Panc1 (cell line): ENCODE measurements around the gene SMAD6. TPM values are rescaled to one million over a fixed set of nuclear protein-coding genes. Genes with fewer than 3 reads are reported as not detected.

Experiments
- ATAC-seq: fragments of 200-7000 bp; cut with Tn5 transposase; 2 replicates; pipeline ENCODE4 v1.9.1; 2020; ENCODE audit warnings: mild to moderate bottlenecking, moderate library complexity
- BruUV-seq: library from RNA; stranded (reverse); fragments of 400-500 nt; replicated peaks from 2 replicates; lab custom pipeline; 2021; lab: Mats Ljungman, UMichigan
- CTCF ChIA-PET: fragments of 300-600 bp; sonication (Branson Sonifier 250); formaldehyde crosslinking; loops from one replicate; lab custom pipeline; 2022; ENCODE audit warnings: antibody characterized with exemption; lab: Charles Lee
- POLR2A ChIA-PET: fragments of 300-600 bp; sonication (Branson Sonifier 250); formaldehyde crosslinking; loops from one replicate; lab custom pipeline; 2022; ENCODE audit warnings: antibody characterized with exemption; lab: Charles Lee
- DNase-seq: peaks from one replicate; pipeline ENCODE4 v3.0.0-alpha.2; 2010; ENCODE audit warnings: low read depth, low spot score
- H3K27ac ChIP-seq: 2 replicates; pipeline ENCODE4 v1.5.1; 2011; ENCODE audit warnings: mild to moderate bottlenecking, low read length, inconsistent platforms
- H3K27me3 ChIP-seq: fragments of 200-500 bp; sonication (Bioruptor generic); 2 replicates; pipeline ENCODE4 v1.6.0; 2014; ENCODE audit warnings: low read length, inconsistent platforms; ENCODE audit not compliant: control insufficient read depth, insufficient read depth
- H3K36me3 ChIP-seq: fragments of 200-500 bp; sonication (Bioruptor generic); 2 replicates; pipeline ENCODE4 v1.5.1; 2014; ENCODE audit warnings: inconsistent platforms, mild to moderate bottlenecking, low read length, moderate library complexity; ENCODE audit not compliant: control insufficient read depth, insufficient read depth
- H3K4me1 ChIP-seq: 2 replicates; pipeline ENCODE4 v1.5.1; 2011; ENCODE audit warnings: inconsistent platforms, mild to moderate bottlenecking, low read length, moderate library complexity; ENCODE audit not compliant: control insufficient read depth, insufficient read depth
- H3K4me3 ChIP-seq, 2 experiments: 2 replicates each; pipeline ENCODE4 v1.5.1; 2011 to 2012; ENCODE audit warnings: low read depth in 2 of 2, low read length in 2 of 2, mild to moderate bottlenecking in 2 of 2, inconsistent platforms in 1 of 2, moderate library complexity in 1 of 2
- H3K9me3 ChIP-seq: fragments of 200-500 bp; sonication (Bioruptor generic); 2 replicates; pipeline ENCODE4 v1.5.1; 2014; ENCODE audit warnings: low read depth, mild to moderate bottlenecking, inconsistent platforms, low read length, moderate library complexity; ENCODE audit not compliant: control insufficient read depth, insufficient read depth
- CTCF ChIP-seq: fragments of 450-650 bp; IDR thresholded peaks from 2 replicates; pipeline ENCODE4 v1.5.1; 2017; ENCODE audit warnings: mild to moderate bottlenecking
- POLR2AphosphoS5 ChIP-seq: IDR thresholded peaks from 2 replicates; pipeline ENCODE4 v1.6.1; 2012; ENCODE audit warnings: mild to moderate bottlenecking, low read depth, low read length, moderate library complexity
- SIN3A ChIP-seq: IDR thresholded peaks from 2 replicates; pipeline ENCODE4 v1.6.1; 2012; ENCODE audit warnings: low read depth, mild to moderate bottlenecking, low read length, moderate library complexity, borderline replicate concordance; ENCODE audit not compliant: insufficient read depth
- TCF7L2 ChIP-seq: IDR thresholded peaks from 2 replicates; pipeline ENCODE4 v1.6.1; 2011; ENCODE audit warnings: mild to moderate bottlenecking, low read depth, low read length, inconsistent platforms
- in situ Hi-C: cut with HindIII; loops from 2 replicates; pipeline ENCODE4 v1.10.0; 2016; ENCODE audit warnings: low sequenced_read_pairs, low pct_unique_long_range_greater_than_20kb
- intact Hi-C: fragments of 100-400 bp; cut with micrococcal nuclease; formaldehyde crosslinking; loops from one replicate; pipeline ENCODE4 v1.10.0; 2022; ENCODE audit not compliant: unreplicated experiment
- total RNA-seq: library from RNA; stranded (reverse); gene quantifications from one replicate; pipeline ENCODE4 v1.2.1, GENCODE V29; 2021; ENCODE audit not compliant: unreplicated experiment
- TF ChIP-seq, protein P1 (sequence below), 2 experiments: IDR thresholded peaks; 2 replicates each; pipeline ENCODE4 v1.6.1; 2011 to 2012; ENCODE audit warnings: low read depth in 2 of 2, control low read depth in 1 of 2, low read length in 1 of 2, mild to moderate bottlenecking in 1 of 2, moderate library complexity in 1 of 2; ENCODE audit not compliant: insufficient read depth in 1 of 2

Gene SMAD6
- total RNA-seq, 1 experiment from 2014 or later = 45.9 TPM

GRCh38 chr15:66822576-66822975 lies 120.5 kb downstream of the SMAD6 start:
- intact Hi-C loops (no loop called here), in situ Hi-C loops (no loop called here)
- no peak overlapping the region for H3K4me3 ChIP-seq
- no peaks in the 10 kb centered on the region for H3K27me3 ChIP-seq
- TF ChIP-seq, protein P1, sequence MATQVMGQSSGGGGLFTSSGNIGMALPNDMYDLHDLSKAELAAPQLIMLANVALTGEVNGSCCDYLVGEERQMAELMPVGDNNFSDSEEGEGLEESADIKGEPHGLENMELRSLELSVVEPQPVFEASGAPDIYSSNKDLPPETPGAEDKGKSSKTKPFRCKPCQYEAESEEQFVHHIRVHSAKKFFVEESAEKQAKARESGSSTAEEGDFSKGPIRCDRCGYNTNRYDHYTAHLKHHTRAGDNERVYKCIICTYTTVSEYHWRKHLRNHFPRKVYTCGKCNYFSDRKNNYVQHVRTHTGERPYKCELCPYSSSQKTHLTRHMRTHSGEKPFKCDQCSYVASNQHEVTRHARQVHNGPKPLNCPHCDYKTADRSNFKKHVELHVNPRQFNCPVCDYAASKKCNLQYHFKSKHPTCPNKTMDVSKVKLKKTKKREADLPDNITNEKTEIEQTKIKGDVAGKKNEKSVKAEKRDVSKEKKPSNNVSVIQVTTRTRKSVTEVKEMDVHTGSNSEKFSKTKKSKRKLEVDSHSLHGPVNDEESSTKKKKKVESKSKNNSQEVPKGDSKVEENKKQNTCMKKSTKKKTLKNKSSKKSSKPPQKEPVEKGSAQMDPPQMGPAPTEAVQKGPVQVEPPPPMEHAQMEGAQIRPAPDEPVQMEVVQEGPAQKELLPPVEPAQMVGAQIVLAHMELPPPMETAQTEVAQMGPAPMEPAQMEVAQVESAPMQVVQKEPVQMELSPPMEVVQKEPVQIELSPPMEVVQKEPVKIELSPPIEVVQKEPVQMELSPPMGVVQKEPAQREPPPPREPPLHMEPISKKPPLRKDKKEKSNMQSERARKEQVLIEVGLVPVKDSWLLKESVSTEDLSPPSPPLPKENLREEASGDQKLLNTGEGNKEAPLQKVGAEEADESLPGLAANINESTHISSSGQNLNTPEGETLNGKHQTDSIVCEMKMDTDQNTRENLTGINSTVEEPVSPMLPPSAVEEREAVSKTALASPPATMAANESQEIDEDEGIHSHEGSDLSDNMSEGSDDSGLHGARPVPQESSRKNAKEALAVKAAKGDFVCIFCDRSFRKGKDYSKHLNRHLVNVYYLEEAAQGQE (IDR thresholded peaks at IDR 0.05; ENCODE audit: insufficient read depth in 1 of 2, low read depth in 2 of 2, low read length in 1 of 2) = no peak
- no peak for TF ChIP-seq SIN3A
- TF ChIP-seq CTCF = no peak
- no peak for TF ChIP-seq POLR2AphosphoS5
- no peak for TF ChIP-seq TCF7L2
- ChIA-PET CTCF (no interaction called here), POLR2A (no interaction called here)
- H3K9me3 ChIP-seq = no peaks in the 10 kb centered on the region
- no peak for ATAC-seq
- no peak overlapping the region for H3K27ac ChIP-seq
- no TSS peak for BruUV-seq
- no peaks in the 10 kb centered on the region for H3K36me3 ChIP-seq
- DNase-seq = no peak
- no peaks in the 10 kb centered on the region for H3K4me1 ChIP-seq

DNA sequence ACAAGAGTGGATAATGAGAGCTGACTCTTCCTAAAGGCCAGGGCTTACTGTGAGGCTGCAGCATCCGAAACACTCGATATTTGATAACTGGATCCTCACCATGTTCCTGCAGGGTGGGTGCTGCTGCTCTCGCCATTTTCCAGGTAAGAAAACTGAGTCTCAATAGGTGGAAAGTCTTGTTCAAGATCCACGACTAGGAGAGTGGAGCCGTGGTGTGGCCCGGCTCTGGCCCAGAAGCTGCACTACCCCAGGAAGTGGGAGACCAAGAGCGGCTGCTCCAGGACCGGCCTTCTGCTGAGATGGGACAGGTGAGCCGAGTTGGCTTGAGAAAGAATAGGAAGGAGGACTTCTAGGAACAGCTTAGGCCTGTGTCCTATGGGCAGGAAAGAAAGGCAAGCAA lies 121.6 kb downstream of the SMAD6 start:
- in situ Hi-C loops (no loop called here), intact Hi-C loops (no loop called here)
- no peaks in the 10 kb centered on the region for H3K4me1 ChIP-seq
- ATAC-seq (no peak), DNase-seq (no peak)
- no peak overlapping the region for H3K27ac ChIP-seq
- no peaks in the 10 kb centered on the region for H3K36me3 ChIP-seq
- H3K4me3 ChIP-seq = no peak overlapping the region
- TF ChIP-seq CTCF (no peak), SIN3A (no peak), TCF7L2 (no peak), POLR2AphosphoS5 (no peak)
- TF ChIP-seq, protein P1 (IDR thresholded peaks at IDR 0.05; ENCODE audit: insufficient read depth in 1 of 2, low read depth in 2 of 2, low read length in 1 of 2) = no peak
- no peaks in the 10 kb centered on the region for H3K9me3 ChIP-seq
- no TSS peak for BruUV-seq
- no peaks in the 10 kb centered on the region for H3K27me3 ChIP-seq
- ChIA-PET POLR2A (no interaction called here), CTCF (no interaction called here)
